K562 (cell line): Measurements from ENCODE around the gene CD248. TPM values are rescaled to one million over a fixed set of nuclear protein-coding genes. Genes with fewer than 3 reads are reported as not detected.

Experiments used
- CEBPZ ChIP-seq: fragments of 150-350 bp; IDR thresholded peaks from 2 replicates; pipeline ENCODE4 v1.6.1; 2014; ENCODE audit warnings: low read depth, mild to moderate bottlenecking, low read length, borderline replicate concordance
- FOSL1 ChIP-seq: fragments of 200-800 bp; sonication (Bioruptor generic); conservative IDR thresholded peaks from 2 replicates; pipeline ENCODE4 v1.6.1; 2016; ENCODE audit warnings: missing genetic modification characterization, missing compliant biosample characterization
- FOXA1 ChIP-seq: fragments of 450-650 bp; IDR thresholded peaks from 2 replicates; pipeline ENCODE4 v1.6.1; 2016; ENCODE audit warnings: mild to moderate bottlenecking, borderline replicate concordance
- HNRNPK ChIP-seq: fragments of 200-400 bp; formaldehyde crosslinking; IDR thresholded peaks from one replicate; pipeline ENCODE4 v1.6.1; 2018; ENCODE audit warnings: mild to moderate bottlenecking, low read depth, low read length; ENCODE audit not compliant: poor library complexity, severe bottlenecking
- MEIS2 ChIP-seq: fragments of 450-650 bp; IDR thresholded peaks from 2 replicates; pipeline ENCODE4 v1.6.1; 2014; ENCODE audit warnings: mild to moderate bottlenecking; ENCODE audit not compliant: partially characterized antibody
- POLR2A ChIP-seq: fragments of 450-650 bp; conservative IDR thresholded peaks from 2 replicates; pipeline ENCODE4 v1.6.1; 2016
- PREB ChIP-seq: sonication (generic); formaldehyde crosslinking; IDR thresholded peaks from 2 replicates; pipeline ENCODE4 v1.8.1; 2023; ENCODE audit warnings: mild to moderate bottlenecking, missing genetic modification reagents
- RREB1 ChIP-seq: fragments of 250-450 bp; sonication (Bioruptor Pico); IDR thresholded peaks from 2 replicates; pipeline ENCODE4 v1.4.0; 2020
- ZBTB11 ChIP-seq, 3 experiments: fragments of 200-800 bp in 1 of 3; fragments of 250-450 bp in 1 of 3; fragments of 450-650 bp in 1 of 3; sonication (Bioruptor Pico) in 1 of 3; sonication (Bioruptor generic) in 1 of 3; formaldehyde crosslinking in 1 of 3; IDR thresholded peaks; 2 replicates each; pipeline versions ENCODE4 v1.6.1 to v1.8.0; 2016 to 2022; ENCODE audit warnings: mild to moderate bottlenecking in 2 of 3, missing genetic modification characterization in 2 of 3, missing compliant biosample characterization in 1 of 3, moderate library complexity in 1 of 3
- polyA plus RNA-seq, 8 experiments: library from polyadenylated mRNA; depleted of rRNA in 4 of 8; stranded (reverse) in 5 of 8; unstranded in 3 of 8; fragments of >200 nt; fragmentation: Nextera tagmentation in 2 of 8; fragmentation: Illumina TruSeq in 1 of 8; extraction: Ambion mirVana in 2 of 8; extraction: Trizol in 1 of 8; gene quantifications; 2 replicates each; pipeline versions ENCODE4 v1.2.1 to v1.2.3, GENCODE V29; 2011 to 2014; ENCODE audit warnings: inconsistent platforms in 1 of 8, missing spikeins in 1 of 8
- total RNA-seq, 7 experiments: library from RNA; depleted of rRNA in 6 of 7; stranded (reverse); fragments of >200 nt in 6 of 7; fragmentation: Illumina TruSeq in 2 of 7; extraction: Trizol in 2 of 7; gene quantifications; 2 replicates each; pipeline versions ENCODE4 v1.2.1 to v1.2.3, GENCODE V29; 2011 to 2021; ENCODE audit warnings: low replicate concordance in 1 of 7

The CD248 gene
- total and polyA plus RNA-seq, 9 of the 15 experiments (the other 6 are each of a cell fraction or from before 2014, with no cell fraction given): 0.09 TPM; not detected in 8

- peak; percentile 77; the same call in 1 of the 2 replicates for TF ChIP-seq RREB1 (CRISPR knock-in tag)
- TF ChIP-seq FOXA1: no peak
- no peak for TF ChIP-seq ZBTB11 (CRISPR knock-in tag; IDR thresholded peaks at IDR 0.05)
- TF ChIP-seq CEBPZ: peak; percentile 86
- TF ChIP-seq MEIS2: peak; percentile 76
- peak; percentile 46; the same call in 1 of the 2 replicates for TF ChIP-seq FOSL1 (tag)
- TF ChIP-seq PREB: no peak
- peak; percentile 91 for TF ChIP-seq POLR2A
- no peak for TF ChIP-seq HNRNPK
Measured at GRCh38 chr11:66288671-66289547, 27.9 kb downstream of the CD248 start, which contains the start of gene YIF1A (continued).
